ENCODE measurements around the gene SEPTIN1. TPM values are rescaled to one million over a fixed set of nuclear protein-coding genes. Genes with fewer than 3 reads are reported as not detected.

Gene SEPTIN1
- total and polyA plus RNA-seq, 2 experiments from 2014 or later: 0.21 to 3.9 TPM

DNA sequence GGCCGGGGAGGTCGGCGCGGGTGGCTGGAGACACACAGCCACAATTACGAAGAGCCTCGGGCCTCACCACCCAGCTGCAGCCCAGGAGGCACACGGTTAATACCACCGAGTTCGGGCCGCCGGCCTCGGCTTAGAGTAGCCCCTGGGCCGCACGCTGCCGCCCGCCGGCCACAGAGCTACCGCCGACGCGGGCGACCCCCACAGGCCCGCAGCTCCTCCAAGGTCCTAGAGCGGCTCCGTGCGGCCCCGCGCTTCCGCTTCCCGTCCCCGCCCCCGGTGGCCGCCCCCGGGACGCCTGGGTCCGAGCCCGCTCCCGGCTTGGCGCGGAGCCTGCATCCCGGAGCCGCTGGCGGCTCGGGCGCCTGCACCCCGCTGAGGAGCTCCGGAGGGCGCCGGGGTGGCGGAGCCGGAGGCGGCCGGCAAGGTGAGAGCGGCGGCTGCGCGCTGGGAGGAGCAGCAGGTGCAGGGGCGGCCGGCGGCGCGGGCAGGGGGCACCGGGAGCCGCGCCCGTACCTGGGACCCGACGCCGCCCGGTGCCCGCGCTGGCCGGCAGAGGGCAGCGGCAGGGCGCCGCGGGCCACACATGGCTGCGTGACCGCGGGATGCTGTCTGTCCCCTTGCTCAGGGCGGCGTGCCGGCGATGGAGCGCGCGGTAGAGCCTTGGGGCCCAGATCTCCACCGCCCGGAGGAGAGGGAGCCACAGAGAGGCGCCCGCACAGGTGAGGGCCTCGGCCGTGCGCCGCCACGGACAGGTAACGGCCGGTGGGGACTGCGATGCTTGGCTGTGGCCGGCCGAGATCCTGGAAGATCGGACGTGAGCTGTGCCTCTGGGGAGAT lies 13.0 kb upstream of the SEPTIN1 start, which contains the start of gene ZNF48 (continued):
- TF ChIP-seq, protein P1, sequence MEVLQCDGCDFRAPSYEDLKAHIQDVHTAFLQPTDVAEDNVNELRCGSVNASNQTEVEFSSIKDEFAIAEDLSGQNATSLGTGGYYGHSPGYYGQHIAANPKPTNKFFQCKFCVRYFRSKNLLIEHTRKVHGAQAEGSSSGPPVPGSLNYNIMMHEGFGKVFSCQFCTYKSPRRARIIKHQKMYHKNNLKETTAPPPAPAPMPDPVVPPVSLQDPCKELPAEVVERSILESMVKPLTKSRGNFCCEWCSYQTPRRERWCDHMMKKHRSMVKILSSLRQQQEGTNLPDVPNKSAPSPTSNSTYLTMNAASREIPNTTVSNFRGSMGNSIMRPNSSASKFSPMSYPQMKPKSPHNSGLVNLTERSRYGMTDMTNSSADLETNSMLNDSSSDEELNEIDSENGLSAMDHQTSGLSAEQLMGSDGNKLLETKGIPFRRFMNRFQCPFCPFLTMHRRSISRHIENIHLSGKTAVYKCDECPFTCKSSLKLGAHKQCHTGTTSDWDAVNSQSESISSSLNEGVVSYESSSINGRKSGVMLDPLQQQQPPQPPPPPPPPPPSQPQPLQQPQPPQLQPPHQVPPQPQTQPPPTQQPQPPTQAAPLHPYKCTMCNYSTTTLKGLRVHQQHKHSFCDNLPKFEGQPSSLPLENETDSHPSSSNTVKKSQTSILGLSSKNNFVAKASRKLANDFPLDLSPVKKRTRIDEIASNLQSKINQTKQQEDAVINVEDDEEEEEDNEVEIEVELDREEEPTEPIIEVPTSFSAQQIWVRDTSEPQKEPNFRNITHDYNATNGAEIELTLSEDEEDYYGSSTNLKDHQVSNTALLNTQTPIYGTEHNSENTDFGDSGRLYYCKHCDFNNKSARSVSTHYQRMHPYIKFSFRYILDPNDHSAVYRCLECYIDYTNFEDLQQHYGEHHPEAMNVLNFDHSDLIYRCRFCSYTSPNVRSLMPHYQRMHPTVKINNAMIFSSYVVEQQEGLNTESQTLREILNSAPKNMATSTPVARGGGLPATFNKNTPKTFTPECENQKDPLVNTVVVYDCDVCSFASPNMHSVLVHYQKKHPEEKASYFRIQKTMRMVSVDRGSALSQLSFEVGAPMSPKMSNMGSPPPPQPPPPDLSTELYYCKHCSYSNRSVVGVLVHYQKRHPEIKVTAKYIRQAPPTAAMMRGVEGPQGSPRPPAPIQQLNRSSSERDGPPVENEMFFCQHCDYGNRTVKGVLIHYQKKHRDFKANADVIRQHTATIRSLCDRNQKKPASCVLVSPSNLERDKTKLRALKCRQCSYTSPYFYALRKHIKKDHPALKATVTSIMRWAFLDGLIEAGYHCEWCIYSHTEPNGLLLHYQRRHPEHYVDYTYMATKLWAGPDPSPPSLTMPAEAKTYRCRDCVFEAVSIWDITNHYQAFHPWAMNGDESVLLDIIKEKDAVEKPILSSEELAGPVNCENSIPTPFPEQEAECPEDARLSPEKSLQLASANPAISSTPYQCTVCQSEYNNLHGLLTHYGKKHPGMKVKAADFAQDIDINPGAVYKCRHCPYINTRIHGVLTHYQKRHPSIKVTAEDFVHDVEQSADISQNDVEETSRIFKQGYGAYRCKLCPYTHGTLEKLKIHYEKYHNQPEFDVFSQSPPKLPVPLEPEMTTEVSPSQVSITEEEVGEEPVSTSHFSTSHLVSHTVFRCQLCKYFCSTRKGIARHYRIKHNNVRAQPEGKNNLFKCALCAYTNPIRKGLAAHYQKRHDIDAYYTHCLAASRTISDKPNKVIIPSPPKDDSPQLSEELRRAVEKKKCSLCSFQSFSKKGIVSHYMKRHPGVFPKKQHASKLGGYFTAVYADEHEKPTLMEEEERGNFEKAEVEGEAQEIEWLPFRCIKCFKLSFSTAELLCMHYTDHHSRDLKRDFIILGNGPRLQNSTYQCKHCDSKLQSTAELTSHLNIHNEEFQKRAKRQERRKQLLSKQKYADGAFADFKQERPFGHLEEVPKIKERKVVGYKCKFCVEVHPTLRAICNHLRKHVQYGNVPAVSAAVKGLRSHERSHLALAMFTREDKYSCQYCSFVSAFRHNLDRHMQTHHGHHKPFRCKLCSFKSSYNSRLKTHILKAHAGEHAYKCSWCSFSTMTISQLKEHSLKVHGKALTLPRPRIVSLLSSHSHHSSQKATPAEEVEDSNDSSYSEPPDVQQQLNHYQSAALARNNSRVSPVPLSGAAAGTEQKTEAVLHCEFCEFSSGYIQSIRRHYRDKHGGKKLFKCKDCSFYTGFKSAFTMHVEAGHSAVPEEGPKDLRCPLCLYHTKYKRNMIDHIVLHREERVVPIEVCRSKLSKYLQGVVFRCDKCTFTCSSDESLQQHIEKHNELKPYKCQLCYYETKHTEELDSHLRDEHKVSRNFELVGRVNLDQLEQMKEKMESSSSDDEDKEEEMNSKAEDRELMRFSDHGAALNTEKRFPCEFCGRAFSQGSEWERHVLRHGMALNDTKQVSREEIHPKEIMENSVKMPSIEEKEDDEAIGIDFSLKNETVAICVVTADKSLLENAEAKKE (CRISPR knock-in tag; IDR thresholded peaks at IDR 0.05): no peak
- TF ChIP-seq JUNB (IDR thresholded peaks at IDR 0.05; ENCODE audit: unreplicated experiment): no peak
- TF ChIP-seq ZNF331 (CRISPR knock-in tag; IDR thresholded peaks at IDR 0.05; ENCODE audit: low read depth): no peak
- TF ChIP-seq CREB1 (CRISPR knock-in tag; IDR thresholded peaks at IDR 0.05; ENCODE audit: low read depth): peak; percentile 73
- TF ChIP-seq STAT1 (IDR thresholded peaks at IDR 0.05; ENCODE audit: unreplicated experiment): no peak
- no peak for TF ChIP-seq NANOG (IDR thresholded peaks at IDR 0.05; ENCODE audit: borderline replicate concordance)
- TF ChIP-seq EZH2 (IDR thresholded peaks at IDR 0.05; ENCODE audit: low read depth, unreplicated experiment): no peak

DNA sequence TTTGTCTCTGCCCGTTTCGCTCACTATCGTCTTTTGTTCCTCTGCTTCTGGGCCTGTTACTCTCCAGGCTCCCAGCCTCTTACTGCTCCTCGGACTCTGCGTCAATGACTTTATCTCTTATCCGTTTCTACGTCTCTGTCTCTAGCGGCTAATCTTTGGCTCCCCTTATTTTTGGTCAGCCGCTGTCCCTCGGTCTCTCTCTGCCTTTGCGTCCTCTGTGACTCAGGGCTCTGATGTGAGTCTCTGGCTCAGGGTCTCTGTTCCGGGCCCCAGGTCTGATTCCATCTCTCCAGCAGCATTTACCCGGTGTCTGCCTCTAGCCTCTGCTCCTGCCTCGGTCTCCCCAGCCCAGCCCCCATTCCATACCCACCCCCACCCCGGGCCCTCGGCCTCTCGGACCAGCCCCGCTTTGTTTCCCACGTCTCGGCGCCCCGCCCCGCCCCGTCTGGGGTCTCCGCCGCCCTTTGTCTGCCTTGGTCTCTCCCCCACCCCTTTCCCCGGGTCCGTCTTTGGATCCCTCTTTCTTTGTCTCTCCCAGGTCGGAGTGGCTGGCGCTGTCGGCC lies 12.3 kb upstream of the SEPTIN1 start:
- H3K9me2 ChIP-seq (ENCODE audit: insufficient read depth): no peaks in the 10 kb centered on the region
- H2AFZ ChIP-seq: peak overlapping the region; percentile 90
- H3K79me2 ChIP-seq (replicated peaks; ENCODE audit: insufficient read depth): peaks cover 20% of the 10 kb centered on the region
- H3K4me2 ChIP-seq: peak overlapping the region; percentile 94
- H3K27ac ChIP-seq (ENCODE audit: low read depth): peak overlapping the region; percentile 97
- H3K4me3 ChIP-seq: peak overlapping the region; percentile 96
- H4K20me1 ChIP-seq (replicated peaks; ENCODE audit: insufficient read depth): peaks cover 15% of the 10 kb centered on the region; the same call in 1 of the 2 replicates
- DNase-seq (ENCODE audit: low spot score) (peak; percentile 89), ATAC-seq (peak; percentile 58)
- peaks cover 30% of the 10 kb centered on the region for H3K4me1 ChIP-seq (ENCODE audit: insufficient read depth)
- H3K27me3 ChIP-seq (ENCODE audit: insufficient read depth): no peaks in the 10 kb centered on the region
- peaks cover 9% of the 10 kb centered on the region; the same call in 1 of the 2 replicates for H3K36me3 ChIP-seq (ENCODE audit: insufficient read depth)
- TF ChIP-seq STAT1 (IDR thresholded peaks at IDR 0.05; ENCODE audit: unreplicated experiment): no peak
- no peak for TF ChIP-seq JUNB (IDR thresholded peaks at IDR 0.05; ENCODE audit: unreplicated experiment)
- TF ChIP-seq POLR2AphosphoS5 (IDR thresholded peaks at IDR 0.05; ENCODE audit: low read depth): no peak; the same call in 1 of the 2 replicates
- TF ChIP-seq, protein P2, sequence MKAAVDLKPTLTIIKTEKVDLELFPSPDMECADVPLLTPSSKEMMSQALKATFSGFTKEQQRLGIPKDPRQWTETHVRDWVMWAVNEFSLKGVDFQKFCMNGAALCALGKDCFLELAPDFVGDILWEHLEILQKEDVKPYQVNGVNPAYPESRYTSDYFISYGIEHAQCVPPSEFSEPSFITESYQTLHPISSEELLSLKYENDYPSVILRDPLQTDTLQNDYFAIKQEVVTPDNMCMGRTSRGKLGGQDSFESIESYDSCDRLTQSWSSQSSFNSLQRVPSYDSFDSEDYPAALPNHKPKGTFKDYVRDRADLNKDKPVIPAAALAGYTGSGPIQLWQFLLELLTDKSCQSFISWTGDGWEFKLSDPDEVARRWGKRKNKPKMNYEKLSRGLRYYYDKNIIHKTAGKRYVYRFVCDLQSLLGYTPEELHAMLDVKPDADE (IDR thresholded peaks at IDR 0.05): no peak
- TF ChIP-seq ZNF114 (CRISPR knock-in tag; IDR thresholded peaks at IDR 0.05): no peak
- TF ChIP-seq, protein P3, sequence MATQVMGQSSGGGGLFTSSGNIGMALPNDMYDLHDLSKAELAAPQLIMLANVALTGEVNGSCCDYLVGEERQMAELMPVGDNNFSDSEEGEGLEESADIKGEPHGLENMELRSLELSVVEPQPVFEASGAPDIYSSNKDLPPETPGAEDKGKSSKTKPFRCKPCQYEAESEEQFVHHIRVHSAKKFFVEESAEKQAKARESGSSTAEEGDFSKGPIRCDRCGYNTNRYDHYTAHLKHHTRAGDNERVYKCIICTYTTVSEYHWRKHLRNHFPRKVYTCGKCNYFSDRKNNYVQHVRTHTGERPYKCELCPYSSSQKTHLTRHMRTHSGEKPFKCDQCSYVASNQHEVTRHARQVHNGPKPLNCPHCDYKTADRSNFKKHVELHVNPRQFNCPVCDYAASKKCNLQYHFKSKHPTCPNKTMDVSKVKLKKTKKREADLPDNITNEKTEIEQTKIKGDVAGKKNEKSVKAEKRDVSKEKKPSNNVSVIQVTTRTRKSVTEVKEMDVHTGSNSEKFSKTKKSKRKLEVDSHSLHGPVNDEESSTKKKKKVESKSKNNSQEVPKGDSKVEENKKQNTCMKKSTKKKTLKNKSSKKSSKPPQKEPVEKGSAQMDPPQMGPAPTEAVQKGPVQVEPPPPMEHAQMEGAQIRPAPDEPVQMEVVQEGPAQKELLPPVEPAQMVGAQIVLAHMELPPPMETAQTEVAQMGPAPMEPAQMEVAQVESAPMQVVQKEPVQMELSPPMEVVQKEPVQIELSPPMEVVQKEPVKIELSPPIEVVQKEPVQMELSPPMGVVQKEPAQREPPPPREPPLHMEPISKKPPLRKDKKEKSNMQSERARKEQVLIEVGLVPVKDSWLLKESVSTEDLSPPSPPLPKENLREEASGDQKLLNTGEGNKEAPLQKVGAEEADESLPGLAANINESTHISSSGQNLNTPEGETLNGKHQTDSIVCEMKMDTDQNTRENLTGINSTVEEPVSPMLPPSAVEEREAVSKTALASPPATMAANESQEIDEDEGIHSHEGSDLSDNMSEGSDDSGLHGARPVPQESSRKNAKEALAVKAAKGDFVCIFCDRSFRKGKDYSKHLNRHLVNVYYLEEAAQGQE (IDR thresholded peaks at IDR 0.05; ENCODE audit: unreplicated experiment): no peak
- no peak for TF ChIP-seq CREB1 (CRISPR knock-in tag; IDR thresholded peaks at IDR 0.05; ENCODE audit: low read depth)
- TF ChIP-seq ZNF331 (CRISPR knock-in tag; IDR thresholded peaks at IDR 0.05; ENCODE audit: low read depth): no peak
- no peaks in the 10 kb centered on the region for H3K9me3 Mint-ChIP-seq
- peaks cover 41% of the 10 kb centered on the region for H3F3A ChIP-seq (replicated peaks; ENCODE audit: low read depth)
- H3K27me3 Mint-ChIP-seq (ENCODE audit: insufficient read depth, low read depth, poor library complexity): peaks cover 7% of the 10 kb centered on the region
- peaks cover 32% of the 10 kb centered on the region for H3K36me3 Mint-ChIP-seq (ENCODE audit: low read depth)
- peak overlapping the region; percentile 94 for H3K27ac Mint-ChIP-seq
- peak overlapping the region; percentile 82 for H3K4me3 Mint-ChIP-seq
- H3K4me1 Mint-ChIP-seq: peaks cover 33% of the 10 kb centered on the region
